ENCODE data around the gene PHF3.

PHF3 gene

GRCh38 chr6:63592886-63593285, 42.7 kb upstream of the PHF3 start:
- TF ChIP-seq CTCF (IDR thresholded peaks at IDR 0.05; ENCODE audit: low read depth, low read length, poor library complexity, severe bottlenecking) (no peak), EZH2phosphoT487 (IDR thresholded peaks at IDR 0.05; ENCODE audit: borderline replicate concordance, low read length) (no peak)
- Histone ChIP-seq H3K36me3 (ENCODE audit: control insufficient read depth, low read length) (no peaks in the 10 kb centered on the region), H3K9me2 (replicated peaks; ENCODE audit: control insufficient read depth, low read length) (no peaks in the 10 kb centered on the region), H3K79me2 (ENCODE audit: control insufficient read depth, low read length) (no peaks in the 10 kb centered on the region), H3F3A (ENCODE audit: control insufficient read depth, insufficient read depth) (no peaks in the 10 kb centered on the region), H3K4me2 (ENCODE audit: low read length) (no peak overlapping the region), H3K9me3 (ENCODE audit: control insufficient read depth, insufficient read depth, low read length) (no peaks in the 10 kb centered on the region), H3K27me3 (ENCODE audit: control insufficient read depth, low read length) (no peaks in the 10 kb centered on the region), H3K4me3 (ENCODE audit: low read length) (no peak overlapping the region), H4K20me1 (ENCODE audit: control insufficient read depth, insufficient read depth, low read depth, low read length) (no peaks in the 10 kb centered on the region), H3K27ac (ENCODE audit: low read depth, low read length) (no peak overlapping the region), H3K4me1 (ENCODE audit: control insufficient read depth, low read length) (peaks cover 3% of the 10 kb centered on the region)

GRCh38 chr6:63597141-63598048, 38.2 kb upstream of the PHF3 start:
- peak overlapping the region; percentile 71 for H3K4me3 ChIP-seq (ENCODE audit: low read length)
- H3K27me3 ChIP-seq (ENCODE audit: control insufficient read depth, low read length), result no peaks in the 10 kb centered on the region
- H3K79me2 ChIP-seq (ENCODE audit: control insufficient read depth, low read length), result no peaks in the 10 kb centered on the region
- H3K4me1 ChIP-seq (ENCODE audit: control insufficient read depth, low read length), result peaks cover 17% of the 10 kb centered on the region
- no peaks in the 10 kb centered on the region for H3K36me3 ChIP-seq (ENCODE audit: control insufficient read depth, low read length)
- H3K9me3 ChIP-seq (ENCODE audit: control insufficient read depth, insufficient read depth, low read length), result no peaks in the 10 kb centered on the region
- H3K9me2 ChIP-seq (replicated peaks; ENCODE audit: control insufficient read depth, low read length), result no peaks in the 10 kb centered on the region
- no peak for TF ChIP-seq CTCF (IDR thresholded peaks at IDR 0.05; ENCODE audit: low read depth, low read length, poor library complexity, severe bottlenecking)
- no peak for TF ChIP-seq EZH2phosphoT487 (IDR thresholded peaks at IDR 0.05; ENCODE audit: borderline replicate concordance, low read length)
- no peaks in the 10 kb centered on the region for H4K20me1 ChIP-seq (ENCODE audit: control insufficient read depth, insufficient read depth, low read depth, low read length)
- H3K4me2 ChIP-seq (ENCODE audit: low read length), result peak overlapping the region; percentile 87
- no peaks in the 10 kb centered on the region for H3F3A ChIP-seq (ENCODE audit: control insufficient read depth, insufficient read depth)
- H3K27ac ChIP-seq (ENCODE audit: low read depth, low read length), result no peak overlapping the region

GRCh38 chr6:63598049-63599036, 37.3 kb upstream of the PHF3 start:
- peak overlapping the region; percentile 19; the same call in 1 of the 2 replicates for H3K27ac ChIP-seq (ENCODE audit: low read depth, low read length)
- H3K4me2 ChIP-seq (ENCODE audit: low read length), result peak overlapping the region; percentile 87
- H3K36me3 ChIP-seq (ENCODE audit: control insufficient read depth, low read length), result no peaks in the 10 kb centered on the region
- H3K4me3 ChIP-seq (ENCODE audit: low read length), result peak overlapping the region; percentile 71
- H3K4me1 ChIP-seq (ENCODE audit: control insufficient read depth, low read length), result peaks cover 17% of the 10 kb centered on the region
- no peaks in the 10 kb centered on the region for H3F3A ChIP-seq (ENCODE audit: control insufficient read depth, insufficient read depth)
- H3K9me2 ChIP-seq (replicated peaks; ENCODE audit: control insufficient read depth, low read length), result no peaks in the 10 kb centered on the region
- H3K9me3 ChIP-seq (ENCODE audit: control insufficient read depth, insufficient read depth, low read length), result no peaks in the 10 kb centered on the region
- no peaks in the 10 kb centered on the region for H3K79me2 ChIP-seq (ENCODE audit: control insufficient read depth, low read length)
- H4K20me1 ChIP-seq (ENCODE audit: control insufficient read depth, insufficient read depth, low read depth, low read length), result no peaks in the 10 kb centered on the region
- no peaks in the 10 kb centered on the region for H3K27me3 ChIP-seq (ENCODE audit: control insufficient read depth, low read length)
- TF ChIP-seq CTCF (IDR thresholded peaks at IDR 0.05; ENCODE audit: low read depth, low read length, poor library complexity, severe bottlenecking) (peak; percentile 89), EZH2phosphoT487 (IDR thresholded peaks at IDR 0.05; ENCODE audit: borderline replicate concordance, low read length) (no peak)

Data from DOHH2 (cell line).